DND-41 (cell line): ENCODE measurements around the gene LTB.

Experiments
- CTCF ChIP-seq: IDR thresholded peaks from 2 replicates; pipeline ENCODE4 v1.5.1; 2012; ENCODE audit warnings: borderline replicate concordance, low read length, moderate library complexity, mild to moderate bottlenecking; ENCODE audit not compliant: poor library complexity, severe bottlenecking; ENCODE audit errors: extremely low read depth
- EZH2 ChIP-seq: IDR thresholded peaks from 3 replicates; pipeline ENCODE4 v1.6.1; 2012; ENCODE audit warnings: borderline replicate concordance, low read depth, mild to moderate bottlenecking, moderate library complexity, low read length, inconsistent platforms; ENCODE audit not compliant: severe bottlenecking

- TF ChIP-seq EZH2 (no peak), CTCF (no peak)
Observed at GRCh38 chr6:31620586-31621319, 38.5 kb upstream of the LTB start, which contains the start of gene PRRC2A.
